Measurements from ENCODE around the gene LY86.

Gene LY86

DNA sequence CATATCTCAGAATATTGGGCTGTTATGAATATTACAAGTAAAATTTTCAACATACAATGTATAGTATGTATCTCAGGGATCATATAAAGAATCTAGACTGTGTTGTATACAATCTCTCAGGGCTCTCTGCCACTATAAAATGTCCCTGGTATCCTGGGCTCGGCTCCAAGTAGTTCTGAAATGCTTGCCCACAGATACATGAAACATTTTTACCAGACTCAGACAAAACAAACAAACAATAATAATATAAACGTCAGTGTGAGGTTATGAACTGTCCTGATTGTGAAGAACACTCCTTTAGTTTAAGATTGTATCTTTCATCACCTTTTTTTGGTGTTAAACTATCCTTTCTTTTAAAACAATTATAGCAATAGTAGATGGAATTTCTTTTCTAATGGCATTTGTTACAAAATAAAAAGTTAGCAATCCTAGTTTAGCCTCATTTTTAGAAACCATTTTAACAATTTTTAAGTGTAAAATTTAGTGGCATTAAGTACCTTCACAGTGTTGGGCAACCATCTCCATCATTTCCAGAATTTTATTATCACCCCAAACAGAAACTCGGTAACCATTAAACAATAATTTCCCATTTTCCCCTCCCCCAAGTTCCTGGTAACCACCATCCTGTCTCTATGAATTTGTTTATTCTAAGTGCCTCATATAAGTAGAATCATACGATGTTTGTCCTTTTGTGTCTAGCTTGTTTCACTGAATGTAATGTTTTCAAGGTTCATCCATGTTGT is 17.4 kb upstream of the LY86 start:
- DNase-seq, result no peak

GRCh38 chr6:6575143-6575542 is 13.4 kb upstream of the LY86 start:
- DNase-seq, result no peak

DNA sequence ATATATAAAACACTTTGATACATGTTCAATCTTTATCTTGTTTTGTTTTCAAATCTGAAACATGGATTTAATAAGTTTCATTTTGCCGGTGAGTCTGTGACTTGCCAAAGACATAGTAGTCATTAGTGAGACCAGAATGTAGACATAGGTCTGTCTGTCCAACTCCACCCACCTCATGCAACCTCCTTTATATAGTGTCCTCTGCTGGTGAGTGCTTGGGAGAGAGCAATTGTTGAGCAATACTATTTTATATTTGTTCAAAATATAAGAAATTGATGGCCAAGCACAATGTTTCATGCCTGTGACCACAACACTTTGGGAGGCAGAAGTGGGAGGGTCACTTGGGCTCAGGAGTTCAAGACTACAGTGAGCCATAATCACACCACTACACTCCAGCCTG is 10.8 kb upstream of the LY86 start:
- no peak for DNase-seq

DNA sequence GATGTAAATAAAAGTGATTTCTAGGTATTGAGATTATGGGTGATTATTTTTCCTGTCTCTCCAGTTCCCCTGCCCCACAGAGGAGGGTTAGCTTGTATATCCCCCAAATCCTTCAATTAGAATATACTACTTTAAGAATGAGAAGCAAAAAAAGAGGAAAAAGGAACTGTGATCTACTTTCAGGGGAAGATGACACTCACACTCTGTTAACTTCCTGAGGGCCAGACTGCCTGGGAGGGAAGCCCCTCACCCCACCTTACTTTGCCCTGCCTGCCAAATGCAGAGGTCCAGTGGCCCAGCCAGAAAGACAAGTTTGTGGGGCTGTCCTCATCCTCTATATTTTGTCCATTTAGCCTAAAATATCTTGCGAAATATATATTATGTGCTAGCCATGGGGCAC is 9.2 kb upstream of the LY86 start:
- DNase-seq, result no peak

DNA sequence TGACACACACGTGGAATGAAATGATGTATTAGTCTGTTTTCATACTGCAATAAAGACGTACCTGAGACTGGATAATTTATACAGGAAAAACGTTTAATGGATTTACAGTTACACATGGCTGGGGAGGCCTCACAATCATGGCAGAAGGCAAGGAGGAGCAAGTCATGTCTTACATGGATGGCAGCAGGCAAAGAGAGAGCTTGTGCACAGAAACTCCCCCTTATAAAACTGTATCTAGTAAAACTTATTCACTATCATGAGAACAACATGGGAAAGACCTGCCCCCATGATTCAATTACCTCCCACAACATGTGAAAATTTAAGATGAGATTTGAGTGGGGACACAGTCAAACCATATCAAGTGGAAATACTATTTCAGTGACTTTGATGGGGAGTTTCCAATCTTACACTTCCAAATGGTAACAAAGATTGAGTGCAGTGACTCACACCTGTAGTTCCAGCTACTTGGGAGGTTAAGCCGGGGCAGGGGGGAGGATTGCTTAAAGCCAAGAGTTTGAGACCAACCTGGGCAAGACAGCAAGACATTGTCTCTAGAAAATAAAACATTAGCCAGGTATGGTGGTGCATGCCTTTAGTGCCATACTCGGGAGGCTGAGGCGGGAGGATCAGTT is 8.2 kb upstream of the LY86 start:
- DNase-seq, result no peak

DNA sequence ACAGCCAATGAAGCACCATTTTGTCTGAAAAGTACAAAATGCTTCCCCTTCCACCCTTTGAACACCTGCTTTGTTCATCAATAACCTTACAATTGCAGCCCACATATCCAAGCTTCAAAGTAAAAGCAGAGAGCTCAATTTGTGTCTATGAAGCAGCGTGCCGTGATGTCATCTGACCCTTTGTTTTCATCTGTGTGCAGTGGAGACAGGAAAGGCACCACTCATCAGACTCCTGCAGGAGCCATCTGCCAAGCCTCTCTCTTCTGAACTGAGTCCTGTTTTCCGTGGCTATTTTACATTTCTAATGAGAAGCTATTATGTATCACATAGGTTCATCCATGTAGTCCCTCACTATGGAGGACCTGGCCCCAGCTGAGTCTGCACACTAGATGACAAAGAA is 7.5 kb upstream of the LY86 start:
- DNase-seq, result no peak

- no peak for DNase-seq
These were observed 6.4 kb upstream of the LY86 start for GRCh38 chr6:6582131-6582530.

DNA sequence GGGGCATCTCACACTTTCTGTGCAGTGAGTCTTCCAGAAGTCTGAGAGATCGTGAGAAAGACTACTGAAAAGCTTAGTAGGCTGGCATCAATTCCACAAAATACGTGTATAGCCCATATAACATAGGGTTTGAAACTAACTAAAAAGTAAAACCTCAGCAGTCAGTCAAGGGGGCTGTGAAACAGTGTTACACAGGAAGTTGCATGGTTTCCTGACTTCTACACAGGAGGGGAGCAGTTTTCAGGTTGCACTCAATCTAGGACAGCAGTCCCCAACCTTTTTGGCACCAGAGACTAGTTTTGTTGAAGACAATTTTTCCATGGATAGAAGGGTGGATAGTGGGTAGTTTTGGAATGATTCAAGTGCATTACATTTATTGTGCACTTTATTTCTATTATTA is 4.7 kb upstream of the LY86 start:
- DNase-seq, result no peak

DNA sequence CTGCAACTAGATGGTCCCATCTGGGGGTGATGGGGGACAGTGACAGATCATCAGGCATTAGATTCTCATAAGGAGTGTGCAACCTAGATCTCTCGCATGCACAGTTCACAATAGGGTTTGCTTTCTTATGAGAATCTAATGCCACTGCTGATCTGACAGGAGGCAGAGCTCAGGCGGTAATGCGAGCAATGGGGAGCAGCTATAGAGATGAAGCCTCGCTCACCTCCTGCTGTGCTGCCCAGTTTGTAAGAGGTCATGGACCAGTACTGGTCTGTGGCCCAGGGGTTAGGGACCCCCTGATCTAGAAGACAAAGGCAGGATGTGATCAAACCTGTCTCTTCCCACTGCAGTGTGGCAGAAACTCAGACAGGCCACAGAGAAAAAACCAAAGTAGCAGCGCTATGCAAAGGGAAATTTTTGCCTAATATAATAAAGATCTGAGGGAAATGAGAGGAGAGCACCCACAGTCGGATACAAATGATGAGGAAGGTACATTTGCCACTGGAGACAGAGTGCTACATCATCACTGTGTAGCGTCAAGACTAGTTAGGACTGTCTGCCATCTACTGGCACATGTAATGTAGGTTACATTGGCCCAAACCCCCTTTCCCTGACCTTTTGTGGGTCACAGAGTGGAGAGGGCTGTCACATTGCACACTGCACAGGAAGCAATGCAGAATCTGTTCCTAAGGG is 4.1 kb upstream of the LY86 start:
- DNase-seq, result no peak

DNA sequence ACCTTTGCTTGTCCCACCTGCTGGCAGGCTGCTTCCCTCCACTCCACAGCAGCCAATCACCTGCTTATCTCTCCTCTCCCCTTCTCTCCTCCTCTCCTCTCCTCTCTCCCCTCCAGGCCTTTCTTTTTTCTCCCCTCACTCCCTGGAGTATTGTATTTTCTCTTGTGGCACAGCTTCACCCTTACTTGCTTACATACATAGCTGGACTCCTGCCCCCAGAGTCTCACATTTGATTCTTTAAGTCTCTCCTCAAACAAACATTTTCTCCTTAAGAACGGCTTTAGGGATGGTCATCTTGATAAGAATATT is 3.6 kb upstream of the LY86 start:
- no peak for DNase-seq

DNA sequence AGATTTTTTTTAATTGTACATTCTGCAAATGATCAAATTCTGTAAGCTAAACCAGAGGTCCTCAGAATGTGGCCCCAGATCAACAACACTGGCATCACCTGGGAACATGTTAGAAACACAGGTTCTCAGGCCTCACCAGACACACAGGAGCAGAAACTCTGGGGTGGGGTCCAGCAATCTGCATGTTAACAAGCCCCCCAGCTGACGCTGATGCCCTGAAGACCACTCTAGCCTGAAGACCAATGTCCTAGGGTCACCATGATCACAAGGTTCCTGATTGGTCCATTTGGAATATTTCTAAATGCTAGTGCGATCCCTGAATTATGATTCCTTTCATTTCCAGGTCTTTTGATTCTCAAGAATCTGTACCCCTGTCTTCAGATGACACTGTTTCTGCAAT is 2.4 kb upstream of the LY86 start:
- no peak for DNase-seq

DNA sequence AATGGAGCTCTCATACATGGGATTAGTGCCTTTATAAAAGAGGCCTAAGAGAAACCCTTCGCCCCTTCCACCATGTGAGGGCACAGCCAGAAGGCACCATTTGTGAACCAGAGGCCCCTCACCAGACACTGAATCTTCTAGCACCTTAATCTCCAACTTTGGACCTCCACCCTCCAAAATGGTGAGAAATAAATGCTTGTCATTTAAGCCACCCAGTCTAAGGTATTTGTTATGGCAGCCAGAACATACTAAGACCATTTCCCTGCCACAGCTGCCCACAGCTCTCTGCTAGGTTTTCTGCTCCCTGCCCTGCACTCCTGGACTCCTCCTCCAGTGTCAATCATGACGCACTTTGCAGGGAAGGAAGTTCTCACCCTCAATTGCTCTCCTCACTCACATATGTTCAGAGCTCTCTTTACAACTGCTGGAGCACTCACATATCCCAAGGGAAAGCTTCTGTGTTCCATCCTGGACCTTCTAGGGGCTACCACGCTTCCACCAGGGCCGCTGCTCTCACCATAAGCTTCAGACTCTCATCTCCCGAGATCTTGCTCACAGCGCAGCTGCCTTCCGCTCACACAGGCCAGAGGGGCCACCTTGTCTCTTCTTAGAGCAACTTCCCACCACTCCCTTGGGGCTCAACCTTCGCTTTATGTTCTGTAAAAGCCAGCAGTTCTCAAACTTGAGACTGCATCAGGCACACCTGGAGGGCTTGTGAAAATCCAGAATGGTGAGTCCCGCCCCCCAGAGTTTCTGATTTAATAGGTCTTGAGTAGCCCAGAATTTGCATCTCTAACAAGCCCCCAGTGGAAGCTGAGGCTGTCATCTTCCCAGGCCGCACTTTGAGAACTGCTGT is 1.6 kb upstream of the LY86 start:
- no peak for DNase-seq

DNA sequence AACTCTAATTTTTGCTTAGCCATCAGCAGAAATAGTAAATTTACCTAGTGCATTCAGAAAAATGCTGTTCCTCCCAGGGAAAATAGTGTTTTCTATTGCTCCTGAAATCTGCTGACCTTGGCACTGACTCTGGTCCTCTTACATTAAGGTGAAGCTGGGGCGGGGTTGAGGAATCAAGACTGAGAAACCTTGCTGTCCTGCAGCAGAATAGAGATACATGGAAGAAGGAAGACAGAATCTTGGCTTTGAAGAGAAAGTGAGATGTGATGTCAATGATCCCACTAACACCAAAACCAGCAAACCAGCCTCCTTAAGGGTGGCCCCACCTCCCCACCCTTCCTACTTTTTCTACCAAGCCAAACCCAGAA is 840 bp upstream of the LY86 start:
- no peak for DNase-seq

DNA sequence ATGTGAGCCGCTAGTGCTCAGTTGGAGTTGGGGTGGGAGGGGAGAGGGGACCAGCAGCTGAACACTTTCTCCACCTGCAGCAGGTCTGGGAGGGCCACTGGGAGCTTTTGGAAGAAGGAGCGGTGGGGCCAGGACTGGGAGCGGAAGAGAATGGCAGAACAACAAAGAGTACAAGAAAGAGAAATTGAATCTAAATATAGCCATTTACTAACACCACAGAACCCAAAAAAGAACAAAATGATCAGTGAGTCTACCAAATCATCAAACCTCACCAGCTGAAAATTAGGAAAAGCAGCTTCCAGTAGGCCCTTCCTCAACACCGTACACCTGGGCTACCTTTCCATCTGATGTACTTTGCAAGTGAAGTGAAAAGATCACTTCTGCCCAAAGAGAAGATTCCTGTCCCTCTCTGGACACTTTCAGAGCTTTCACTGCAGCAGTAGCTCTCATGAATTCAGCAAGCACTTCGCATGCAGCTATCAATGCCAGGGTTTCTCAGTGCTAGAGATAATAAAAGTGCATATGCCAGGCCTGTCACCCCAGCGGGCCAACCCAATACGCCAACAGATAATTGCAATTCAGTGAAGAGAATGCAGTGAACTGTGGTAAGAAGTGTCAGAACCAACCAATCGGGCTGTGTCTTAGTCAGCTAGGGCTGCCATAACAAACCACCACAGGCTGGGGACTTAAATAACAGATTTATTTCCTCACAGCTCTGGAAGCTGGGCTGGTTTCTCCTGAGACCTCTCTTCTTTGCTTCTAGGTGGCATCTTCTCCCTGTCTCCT is 597 bp downstream of the LY86 start:
- DNase-seq, result no peak

DNA sequence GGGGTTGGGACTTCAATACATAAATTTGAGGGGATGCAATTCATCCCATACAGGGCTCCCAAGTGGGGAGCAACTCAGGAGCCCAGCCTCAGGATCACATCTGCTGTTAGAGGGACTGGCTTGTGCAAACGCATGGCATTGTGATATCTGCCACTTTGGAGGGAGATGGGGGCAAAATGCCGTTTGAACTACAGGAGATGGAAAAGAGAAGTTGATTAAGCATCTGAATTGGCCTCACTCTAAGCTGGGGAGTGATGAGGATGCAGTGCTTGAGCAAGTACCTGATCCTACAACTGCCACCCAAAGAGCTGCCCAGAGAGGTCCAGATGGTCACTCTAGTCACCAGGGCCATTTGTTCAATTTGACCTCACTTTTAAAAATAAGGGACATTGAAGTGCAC is 2.0 kb downstream of the LY86 start:
- DNase-seq, result no peak

- DNase-seq, result no peak
These were observed 3.4 kb downstream of the LY86 start for GRCh38 chr6:6591778-6592465.

DNA sequence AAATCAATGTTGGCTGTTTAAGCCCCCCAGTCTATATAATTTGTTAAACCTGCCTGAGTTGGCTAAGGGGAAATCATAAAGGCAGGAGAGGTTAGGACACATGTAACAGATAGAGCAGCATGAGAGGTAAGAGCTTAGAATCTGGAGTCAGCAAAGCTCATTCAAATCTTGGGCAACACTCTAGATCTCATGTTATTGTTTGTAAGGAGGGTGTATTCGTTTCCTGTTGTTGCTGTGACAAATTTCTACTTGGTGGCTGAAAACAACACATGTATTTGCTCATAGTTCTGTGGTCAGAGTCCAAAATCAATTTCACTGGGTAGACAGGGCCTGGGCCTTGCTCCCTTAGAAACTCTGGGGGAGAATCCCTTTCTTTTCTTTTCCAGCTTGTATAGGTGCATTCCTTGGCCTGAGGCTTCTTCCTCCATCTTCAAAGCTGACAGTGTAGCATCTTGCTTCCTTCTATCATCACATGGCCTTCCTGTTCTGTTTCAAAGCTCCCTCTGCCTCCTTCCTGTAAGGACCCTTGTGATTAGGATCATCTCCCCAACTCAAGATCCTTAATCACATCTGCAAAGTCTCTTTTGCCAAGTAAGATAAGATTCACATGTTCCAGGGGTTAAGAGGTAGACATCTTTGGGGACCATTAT is 4.4 kb downstream of the LY86 start:
- DNase-seq, result no peak

DNA sequence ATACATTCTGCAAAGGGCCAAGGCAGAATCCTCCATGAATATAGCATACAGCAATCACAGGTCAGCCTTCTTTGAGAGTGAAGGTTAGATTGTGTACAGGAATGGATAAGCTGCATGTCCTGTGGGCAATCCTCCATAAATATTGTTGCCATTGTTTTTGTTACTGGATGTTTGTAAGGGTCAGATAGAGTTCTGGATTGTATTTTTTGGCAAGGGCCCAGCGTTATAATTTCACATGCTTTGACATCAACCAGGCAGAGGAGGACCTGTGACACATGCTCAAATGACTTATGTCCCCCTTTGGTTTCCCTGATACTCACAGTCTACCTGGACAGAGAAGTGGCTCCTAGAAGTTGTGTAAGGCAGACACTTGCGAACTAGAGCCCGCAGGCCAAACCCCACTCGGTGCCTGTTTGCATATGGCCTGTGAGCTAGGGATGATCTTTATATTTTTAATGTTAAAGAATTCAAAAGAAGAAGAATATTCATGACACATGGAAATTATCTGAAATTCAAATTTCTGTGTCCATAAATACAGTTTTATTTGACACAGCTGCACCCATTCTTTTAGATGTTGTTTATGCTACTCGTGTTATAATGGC is 5.4 kb downstream of the LY86 start:
- no peak for DNase-seq

DNA sequence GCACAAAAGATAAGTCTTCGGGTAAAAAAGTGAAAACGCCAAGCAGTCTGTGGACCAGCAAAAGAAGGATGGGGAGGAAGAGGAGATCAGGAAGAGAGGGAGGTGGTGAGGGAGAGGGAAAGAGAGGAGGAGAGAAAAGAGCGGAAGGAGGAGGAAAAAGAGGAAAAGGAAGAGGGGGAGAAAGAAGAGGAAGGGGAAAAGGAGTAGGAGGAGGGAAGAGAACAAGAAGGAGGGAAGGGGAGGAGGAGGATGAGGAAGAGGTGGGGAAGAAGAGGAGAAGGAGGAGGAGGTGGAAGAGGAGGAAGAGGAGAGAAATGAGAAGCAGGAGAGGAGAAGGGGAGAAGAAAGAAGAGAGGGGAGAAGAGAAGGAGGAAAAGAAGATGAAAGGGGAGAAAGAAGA is 6.5 kb downstream of the LY86 start:
- no peak for DNase-seq

GRCh38 chr6:6595952-6596351 is 7.4 kb downstream of the LY86 start:
- no peak for DNase-seq

Measured in activated effector memory CD4-positive, alpha-beta T cell treated with Interleukin-2 at 50 U/mL for 16 hours (primary cell).